GM19193 (cell line): ENCODE results near the gene NOVA2.

Experiments used
- POLR2A ChIP-seq: IDR thresholded peaks from 4 replicates; pipeline ENCODE4 v1.6.1; 2011; ENCODE audit not compliant: insufficient read depth, insufficient read length; ENCODE audit errors: extremely low read depth

NOVA2 gene

GRCh38 chr19:45958320-45958719, 15.3 kb downstream of the NOVA2 start:
- TF ChIP-seq POLR2A: no peak

GRCh38 chr19:45955905-45956608, 17.6 kb downstream of the NOVA2 start:
- no peak for TF ChIP-seq POLR2A

GRCh38 chr19:45954156-45954555, 19.5 kb downstream of the NOVA2 start:
- no peak for TF ChIP-seq POLR2A

GRCh38 chr19:45953676-45954075, 20.0 kb downstream of the NOVA2 start:
- no peak for TF ChIP-seq POLR2A

GRCh38 chr19:45952686-45953505, 20.8 kb downstream of the NOVA2 start:
- TF ChIP-seq POLR2A: no peak

GRCh38 chr19:45952341-45952685, 21.4 kb downstream of the NOVA2 start:
- no peak for TF ChIP-seq POLR2A

GRCh38 chr19:45947926-45948325, 25.7 kb downstream of the NOVA2 start:
- no peak for TF ChIP-seq POLR2A

GRCh38 chr19:45940515-45940805, 33.2 kb downstream of the NOVA2 start:
- no peak for TF ChIP-seq POLR2A

- TF ChIP-seq POLR2A: no peak
These were observed 33.7 kb downstream of the NOVA2 start for GRCh38 chr19:45939792-45940514.

- no peak for TF ChIP-seq POLR2A
These were observed 34.8 kb downstream of the NOVA2 start for GRCh38 chr19:45938733-45939319.

GRCh38 chr19:45935267-45935666, 38.4 kb downstream of the NOVA2 start:
- no peak for TF ChIP-seq POLR2A

- no peak for TF ChIP-seq POLR2A
These were observed 39.0 kb downstream of the NOVA2 start for GRCh38 chr19:45934551-45935230.

- no peak for TF ChIP-seq POLR2A
These were observed 39.9 kb downstream of the NOVA2 start for GRCh38 chr19:45933759-45934158.

GRCh38 chr19:45931055-45931454, 42.6 kb downstream of the NOVA2 start:
- TF ChIP-seq POLR2A: no peak

GRCh38 chr19:45929247-45929646, 44.4 kb downstream of the NOVA2 start:
- TF ChIP-seq POLR2A: no peak
